Stimulated activated CD8-positive, alpha-beta memory T cell treated with anti-CD3 and anti-CD28 coated beads, Interleukin-2, amount 100 ng/mL, for 48 hours (primary cell): ENCODE results near the gene CCDC85C.
A peak's percentile ranks its signal among the peaks of the same experiment; 100 is the strongest.

Experiments used
- DNase-seq, 2 donors: peaks; one replicate each; pipeline ENCODE4 v3.0.0-alpha.2; 2020; ENCODE audit warnings: low read depth in 2 of 2

Gene CCDC85C

GRCh38 chr14:99522025-99522401 is 82.0 kb downstream of the CCDC85C start:
- DNase-seq: no peak

GRCh38 chr14:99521176-99522024 is 82.6 kb downstream of the CCDC85C start:
- DNase-seq: no peak

- DNase-seq: no peak
These were observed 83.4 kb downstream of the CCDC85C start for GRCh38 chr14:99520571-99521081.

- no peak for DNase-seq
These were observed 84.0 kb downstream of the CCDC85C start for GRCh38 chr14:99519931-99520421.

GRCh38 chr14:99519347-99519881 is 84.6 kb downstream of the CCDC85C start:
- no peak for DNase-seq

- DNase-seq: peak; percentile 71 to 78
These were observed 85.3 kb downstream of the CCDC85C start for GRCh38 chr14:99518441-99519346.

GRCh38 chr14:99517643-99518381 is 86.2 kb downstream of the CCDC85C start:
- DNase-seq: no peak

- no peak for DNase-seq
These were observed 87.0 kb downstream of the CCDC85C start for GRCh38 chr14:99516871-99517642.

- DNase-seq: no peak
These were observed 87.7 kb downstream of the CCDC85C start for GRCh38 chr14:99516156-99516870.

- DNase-seq: no peak
These were observed 88.5 kb downstream of the CCDC85C start for GRCh38 chr14:99515301-99516155.

- DNase-seq: no peak
These were observed 89.3 kb downstream of the CCDC85C start for GRCh38 chr14:99514552-99515300.

GRCh38 chr14:99513946-99514551 is 90.0 kb downstream of the CCDC85C start:
- no peak for DNase-seq

- no peak for DNase-seq
These were observed 90.8 kb downstream of the CCDC85C start for GRCh38 chr14:99513183-99513694.

GRCh38 chr14:99512571-99513182 is 91.3 kb downstream of the CCDC85C start:
- DNase-seq: no peak

- no peak for DNase-seq
These were observed 91.9 kb downstream of the CCDC85C start for GRCh38 chr14:99512110-99512449.

- no peak for DNase-seq
These were observed 92.4 kb downstream of the CCDC85C start for GRCh38 chr14:99511421-99512109.
